DMS53 treated with DMSO at 0.1 percent for 48 hours (cell line): Measurements from ENCODE around the gene RPL18A.

Source experiments
- DNase-seq: peaks from one replicate; lab custom pipeline; 2025; ENCODE audit not compliant: unreplicated experiment; lab: John Stamatoyannopoulos, UW

Gene RPL18A

GRCh38 chr19:17841810-17842662, 17.7 kb upstream of the RPL18A start:
- DNase-seq: peak; percentile 70

- DNase-seq: no peak
These were observed 16.9 kb upstream of the RPL18A start for GRCh38 chr19:17842663-17843291.

GRCh38 chr19:17843292-17843827, 16.4 kb upstream of the RPL18A start:
- no peak for DNase-seq

DNA sequence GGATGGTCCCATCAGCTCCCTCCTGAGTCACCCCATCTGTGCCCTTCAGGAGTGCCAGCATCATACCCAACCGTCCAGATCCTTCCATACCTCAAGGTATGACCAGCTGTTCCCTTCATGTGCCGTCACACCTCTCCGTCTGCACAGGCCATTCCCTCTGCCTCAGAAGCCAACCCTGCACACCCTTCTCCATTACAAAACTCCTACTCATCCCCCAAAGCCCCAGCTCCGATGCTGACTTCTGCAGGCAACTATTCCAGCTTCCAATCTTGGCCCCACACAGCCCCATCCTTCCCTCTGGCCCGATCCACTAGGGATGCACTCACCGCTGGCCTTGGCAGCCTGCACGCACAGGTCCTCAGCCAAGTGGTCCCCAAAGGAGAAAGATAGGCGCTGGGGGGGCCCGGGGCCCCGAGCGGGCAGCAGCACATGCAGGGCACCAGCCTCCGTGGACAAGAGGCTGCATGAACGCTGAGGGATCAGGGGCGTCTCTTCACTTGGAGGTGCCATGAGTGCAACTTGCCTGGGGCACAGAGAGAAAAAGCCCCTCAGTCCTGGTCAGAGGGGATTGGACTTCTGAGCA, 15.7 kb upstream of the RPL18A start:
- DNase-seq: no peak

DNA sequence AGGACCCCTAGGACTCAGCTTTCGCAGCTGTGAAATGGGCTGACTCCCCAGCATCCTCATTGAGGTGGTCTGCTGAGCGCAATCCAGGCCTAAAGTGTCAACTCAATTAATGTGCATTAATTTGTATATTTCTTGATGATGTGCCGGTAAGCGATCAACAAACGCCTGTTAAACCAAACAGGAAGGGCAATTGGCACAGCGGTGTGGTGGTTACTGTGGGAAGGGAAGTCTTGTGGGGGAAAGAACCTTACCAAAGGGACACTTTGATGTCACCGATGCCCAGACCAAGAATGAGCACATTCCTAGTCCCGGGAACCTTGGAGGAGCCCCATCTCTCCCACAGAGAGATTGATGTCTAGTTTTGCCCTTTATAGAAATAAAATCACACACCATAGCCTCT, 13.6 kb upstream of the RPL18A start:
- DNase-seq: no peak

DNA sequence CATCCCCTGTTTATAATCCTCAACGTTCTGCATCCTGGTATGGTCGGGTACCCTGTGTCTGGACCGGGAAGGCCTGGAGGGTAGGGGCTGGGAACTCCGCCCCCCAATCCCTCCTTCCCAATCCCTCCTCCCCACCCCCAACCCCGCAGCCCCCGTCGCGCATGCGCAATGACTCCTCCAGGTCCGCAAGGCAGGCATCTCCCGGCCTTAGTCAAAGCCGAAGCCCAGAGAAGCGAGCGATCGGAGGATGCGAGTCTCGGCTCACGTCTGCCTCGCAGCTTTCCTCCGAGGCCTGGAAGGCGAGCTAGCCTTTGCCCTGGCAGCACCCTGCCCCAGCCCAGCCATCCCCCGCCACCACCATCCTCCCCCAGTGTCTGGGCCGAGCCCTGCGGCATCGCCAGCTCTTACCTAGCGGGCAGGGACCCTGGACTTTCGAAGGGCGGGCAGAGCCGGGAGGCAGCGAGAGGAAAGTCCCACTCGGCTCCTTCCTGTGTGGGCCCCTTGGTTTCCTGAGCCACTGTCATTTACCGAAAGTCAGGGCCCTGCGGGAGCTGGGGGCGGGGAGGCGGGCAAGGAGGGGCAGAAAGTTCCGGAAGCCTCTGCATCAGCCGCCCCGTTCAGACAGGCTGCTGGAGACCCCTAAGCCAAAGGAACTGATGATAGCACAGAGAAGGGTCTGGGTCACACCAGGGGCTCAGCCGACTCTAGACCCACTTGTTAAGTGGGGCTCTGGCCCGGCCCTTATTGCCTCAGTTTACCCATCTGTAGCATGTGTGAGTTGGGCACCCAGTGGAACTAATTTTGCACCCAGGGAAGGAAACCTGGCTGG, 12.0 kb upstream of the RPL18A start, which contains the start of gene JAK3:
TSS of gene JAK3 (minus strand) at position 445 of the 829 bp plus-strand sequence. CDS start 3,565 bp downstream, outside the sequence.
- DNase-seq: no peak

DNA sequence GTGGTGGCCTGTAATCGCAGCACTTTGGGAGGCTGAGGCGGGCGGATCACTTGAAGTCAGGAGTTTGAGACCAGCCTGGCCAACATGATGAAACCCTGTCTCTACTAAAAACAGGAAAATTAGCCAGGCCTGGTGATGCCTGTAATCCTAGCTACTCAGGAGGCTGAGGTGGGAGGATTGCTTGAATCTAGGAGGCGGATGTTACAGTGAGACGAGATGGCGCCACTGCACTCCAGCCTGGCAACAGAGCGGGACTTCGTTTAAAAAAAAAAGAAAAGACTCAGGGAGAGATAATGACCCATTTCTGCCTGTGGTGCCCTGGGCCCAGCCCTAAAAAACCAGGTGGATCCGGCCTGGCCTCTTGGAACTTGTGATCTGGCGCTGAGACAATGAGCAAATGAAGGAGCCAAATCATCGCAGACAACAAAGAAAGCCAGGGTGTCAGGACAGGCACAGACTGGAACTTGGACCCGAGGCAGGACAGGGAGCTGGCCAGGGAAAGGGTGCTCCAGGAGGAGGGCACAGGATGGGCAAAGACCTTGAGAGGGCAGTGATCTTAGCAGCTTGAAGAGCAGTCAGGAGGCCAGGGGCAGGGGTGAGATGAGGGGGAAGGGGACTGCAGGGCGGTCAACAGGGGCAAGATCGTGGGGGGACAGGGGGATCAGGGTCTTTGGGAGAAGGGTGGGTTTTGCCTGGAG, 11.0 kb upstream of the RPL18A start:
- DNase-seq: no peak

GRCh38 chr19:17854061-17854460, 5.6 kb upstream of the RPL18A start:
- DNase-seq: no peak

GRCh38 chr19:17855280-17856152, 4.2 kb upstream of the RPL18A start:
- DNase-seq: peak; percentile 48

DNA sequence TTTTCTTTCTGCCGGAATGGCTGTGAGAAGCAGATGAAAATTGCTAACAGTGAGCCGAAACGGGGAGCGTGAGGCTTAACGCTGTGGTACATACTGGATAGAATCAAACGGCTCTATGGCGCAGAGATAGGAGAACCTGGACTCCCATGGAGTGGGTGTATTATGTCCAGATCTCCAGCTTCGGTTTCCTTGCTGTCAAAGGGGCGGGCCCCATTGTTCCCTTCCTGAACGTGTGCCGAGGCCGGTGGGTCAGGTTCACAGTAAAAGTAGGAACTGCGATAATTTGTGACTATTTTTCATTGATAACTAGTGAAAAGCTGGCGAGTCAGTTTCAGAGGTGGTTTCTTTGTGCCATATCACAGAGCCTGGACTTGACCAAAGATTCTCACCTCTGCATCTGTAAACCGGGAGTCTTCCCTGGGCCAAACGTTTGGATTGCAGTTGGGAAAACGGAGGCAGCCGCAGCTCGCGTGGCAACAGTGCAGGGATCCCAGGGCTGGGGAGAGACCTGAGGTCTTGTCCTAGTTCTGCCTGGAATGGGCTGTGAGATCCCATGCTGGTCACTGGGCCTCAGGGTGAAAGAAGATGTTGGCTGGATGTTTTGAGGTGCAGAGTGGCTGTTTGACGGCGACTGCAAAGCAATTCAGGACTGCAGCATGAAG, 752 bp downstream of the RPL18A start:
- DNase-seq: no peak

- DNase-seq: no peak
These were observed 1.3 kb downstream of the RPL18A start for GRCh38 chr19:17860993-17861360.

DNA sequence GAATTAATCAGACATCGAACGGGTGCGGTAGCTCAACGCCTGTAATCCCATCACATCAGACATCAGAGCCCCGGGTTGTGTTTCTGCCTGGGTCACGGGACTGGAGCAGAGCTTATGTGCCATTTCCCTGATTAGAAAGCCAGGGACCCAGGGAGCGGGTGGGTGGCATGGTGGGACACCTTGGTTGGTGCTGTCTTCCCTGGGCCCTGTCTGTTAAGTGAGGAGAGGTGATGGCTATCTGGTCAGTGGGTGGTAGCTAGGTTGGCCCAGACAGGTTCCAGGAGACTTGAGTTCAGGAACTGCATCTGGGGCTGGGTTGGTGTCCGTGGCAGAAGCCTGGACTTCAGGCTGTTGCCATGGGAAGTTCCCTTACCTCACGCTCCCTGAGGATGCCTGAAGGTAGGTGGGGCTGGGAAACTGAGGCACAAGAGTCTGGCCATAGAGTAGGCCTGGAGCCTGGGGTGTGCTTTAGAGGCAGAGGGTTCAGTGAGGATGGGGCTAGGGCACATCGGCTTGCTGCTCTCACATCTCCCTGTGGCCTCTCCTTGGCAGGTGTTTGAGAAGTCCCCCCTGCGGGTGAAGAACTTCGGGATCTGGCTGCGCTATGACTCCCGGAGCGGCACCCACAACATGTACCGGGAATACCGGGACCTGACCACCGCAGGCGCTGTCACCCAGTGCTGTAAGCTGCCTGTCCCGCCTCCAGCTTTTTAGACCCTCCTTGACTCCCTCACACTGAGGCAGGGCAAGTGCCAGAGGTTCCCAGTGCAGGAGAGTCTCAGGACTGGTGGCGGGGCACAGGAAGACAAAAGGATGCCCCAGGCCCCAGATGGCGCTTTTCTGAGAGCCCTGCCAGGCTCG, 2.1 kb downstream of the RPL18A start:
- no peak for DNase-seq

DNA sequence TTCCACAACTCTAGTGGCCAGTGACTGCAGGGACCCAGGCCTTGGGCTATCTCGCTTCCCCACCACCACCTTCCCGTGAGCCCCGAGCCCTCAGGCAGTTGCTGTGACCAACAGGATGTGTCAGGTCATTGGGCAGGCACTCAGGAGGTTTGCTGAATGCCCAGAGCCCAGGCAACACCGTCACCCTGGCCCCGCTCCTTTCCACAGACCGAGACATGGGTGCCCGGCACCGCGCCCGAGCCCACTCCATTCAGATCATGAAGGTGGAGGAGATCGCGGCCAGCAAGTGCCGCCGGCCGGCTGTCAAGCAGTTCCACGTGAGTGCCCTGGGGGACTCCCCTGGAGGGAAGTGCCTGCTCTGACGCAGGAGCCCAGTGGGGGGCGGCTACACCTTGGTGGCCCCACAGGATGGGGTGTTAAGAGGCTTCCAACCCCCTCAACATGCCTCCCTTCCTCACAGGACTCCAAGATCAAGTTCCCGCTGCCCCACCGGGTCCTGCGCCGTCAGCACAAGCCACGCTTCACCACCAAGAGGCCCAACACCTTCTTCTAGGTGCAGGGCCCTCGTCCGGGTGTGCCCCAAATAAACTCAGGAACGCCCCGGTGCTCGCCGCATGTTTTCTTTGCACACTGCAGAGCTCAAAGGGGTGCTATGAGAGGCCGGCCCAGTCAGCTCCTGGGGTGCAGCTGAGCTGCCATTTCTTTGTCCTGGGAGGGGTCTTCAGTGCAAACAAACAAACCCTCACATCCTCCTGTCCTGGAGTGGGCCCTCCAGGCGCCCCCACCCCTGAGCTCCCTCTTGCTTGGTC, 3.2 kb downstream of the RPL18A start:
- no peak for DNase-seq

GRCh38 chr19:17863520-17864182, 3.9 kb downstream of the RPL18A start:
- no peak for DNase-seq

- DNase-seq: peak; percentile 41
These were observed 5.9 kb downstream of the RPL18A start for GRCh38 chr19:17865364-17866311.
